HG02885 (cell line): ENCODE results near the gene DNAJB5.

Source experiments
- ATAC-seq: cut with Tn5 transposase; IDR thresholded peaks from one replicate; pipeline ENCODE4 v1.9.1; 2021; ENCODE audit warnings: mild to moderate bottlenecking; ENCODE audit not compliant: unreplicated experiment, poor library complexity

DNAJB5 gene

DNA sequence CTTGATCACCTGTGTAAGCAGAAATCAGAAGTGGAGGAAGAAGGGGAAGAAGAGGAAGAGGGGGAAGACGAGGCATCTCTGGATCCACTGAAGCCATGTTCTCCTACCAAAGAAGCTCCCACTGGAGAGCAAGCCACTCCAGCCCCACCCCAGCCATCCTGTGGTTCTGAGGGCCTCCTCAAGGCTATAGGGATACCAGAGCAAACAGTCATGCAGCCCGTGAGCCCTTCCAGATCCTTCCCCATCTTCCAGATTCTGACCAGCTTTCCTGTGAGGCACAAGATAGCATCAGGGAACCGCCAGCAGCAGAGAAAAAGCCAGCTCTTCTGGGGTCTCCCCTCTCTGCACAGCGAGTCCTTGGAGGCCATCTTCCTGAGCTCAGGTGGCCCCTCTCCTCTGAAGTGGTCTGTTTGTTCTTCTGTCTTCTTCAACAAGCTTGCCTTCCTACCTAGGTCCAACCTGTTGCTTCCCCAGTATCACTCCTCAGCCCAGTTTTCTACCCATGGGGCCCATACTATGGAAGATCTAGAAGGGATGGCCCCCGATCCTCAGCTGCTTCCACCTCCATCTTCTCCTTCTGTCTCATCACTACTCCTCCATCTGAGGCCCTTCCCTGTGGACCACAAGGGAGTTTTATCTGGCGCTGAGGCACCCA is 53.5 kb downstream of the DNAJB5 start:
- ATAC-seq: no peak

DNA sequence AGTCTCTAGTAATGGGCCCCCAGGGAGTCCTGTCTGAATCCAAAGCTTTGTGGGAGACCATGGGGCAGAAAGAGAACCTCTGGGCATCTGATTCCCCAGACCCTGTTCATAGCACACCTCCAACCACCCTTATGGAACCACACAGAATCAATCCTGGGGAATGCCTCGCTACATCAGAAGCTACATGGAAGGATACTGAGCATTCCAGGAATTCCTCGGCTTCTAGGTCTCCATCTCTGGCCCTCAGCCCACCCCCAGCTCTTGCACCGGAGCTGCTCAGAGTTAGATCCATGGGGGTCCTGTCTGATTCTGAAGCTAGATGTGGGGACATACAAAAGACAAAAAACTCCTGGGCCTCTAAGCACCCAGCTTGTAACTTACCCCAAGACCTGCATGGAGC is 54.5 kb downstream of the DNAJB5 start:
- ATAC-seq: no peak
